Fibroblast of skin of back (primary cell): ENCODE results near the gene THRSP.

ENCODE experiments used
- DNase-seq: peaks from one replicate; pipeline ENCODE4 v3.0.0-alpha.2; 2013

THRSP gene

DNA sequence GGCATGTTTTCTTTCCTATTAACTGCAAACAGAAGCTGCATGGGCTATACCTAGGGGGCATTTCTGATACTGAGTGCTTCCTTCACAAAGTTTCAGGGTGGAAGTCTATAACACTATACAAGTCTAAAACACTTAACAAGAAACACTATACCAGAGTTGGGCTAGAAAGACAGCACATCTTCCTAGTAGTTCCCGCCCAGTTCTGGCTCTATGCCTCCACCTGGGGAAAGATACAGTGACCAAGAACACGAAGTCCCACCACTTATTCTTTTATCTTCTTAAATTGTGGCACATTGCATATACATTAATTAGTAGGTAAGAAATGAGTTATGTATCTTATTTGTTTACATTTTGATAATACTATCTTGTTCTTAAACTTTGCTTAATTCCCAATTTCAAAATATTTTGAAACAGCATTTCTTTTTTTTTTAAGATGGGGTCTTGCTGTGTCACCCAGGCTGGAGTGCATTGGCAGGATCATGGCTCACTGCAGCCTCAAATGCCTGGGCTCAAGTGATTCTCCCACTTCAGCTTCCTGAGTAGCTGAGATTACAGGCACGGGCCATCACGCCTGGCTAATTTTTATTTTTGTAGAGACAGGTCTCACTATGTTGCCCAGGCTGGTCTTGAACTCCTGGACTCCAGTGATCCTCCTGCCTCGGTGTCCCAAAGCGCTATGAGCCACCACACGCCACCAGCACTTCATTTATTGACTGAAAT, 34.2 kb downstream of the THRSP start:
- no peak for DNase-seq

DNA sequence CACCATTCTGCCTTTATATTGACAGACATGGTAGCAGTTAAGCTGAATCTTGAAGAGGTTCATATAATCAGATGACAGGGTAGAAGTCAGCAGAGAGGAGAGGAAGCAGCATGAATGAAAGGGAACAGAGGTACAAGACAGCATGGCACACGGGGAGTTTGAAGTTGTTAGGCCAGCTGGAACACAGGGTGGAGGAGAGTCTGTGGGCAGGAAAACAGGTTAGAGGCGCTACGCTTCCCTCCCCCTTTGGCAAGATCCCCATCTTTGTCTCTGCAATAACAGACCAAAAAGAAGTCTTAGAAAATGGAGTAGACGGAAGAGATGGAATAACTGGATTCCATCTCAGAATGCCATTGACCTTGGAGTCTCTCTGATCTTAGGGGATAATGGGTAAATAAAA, 36.0 kb downstream of the THRSP start:
- DNase-seq: no peak

DNA sequence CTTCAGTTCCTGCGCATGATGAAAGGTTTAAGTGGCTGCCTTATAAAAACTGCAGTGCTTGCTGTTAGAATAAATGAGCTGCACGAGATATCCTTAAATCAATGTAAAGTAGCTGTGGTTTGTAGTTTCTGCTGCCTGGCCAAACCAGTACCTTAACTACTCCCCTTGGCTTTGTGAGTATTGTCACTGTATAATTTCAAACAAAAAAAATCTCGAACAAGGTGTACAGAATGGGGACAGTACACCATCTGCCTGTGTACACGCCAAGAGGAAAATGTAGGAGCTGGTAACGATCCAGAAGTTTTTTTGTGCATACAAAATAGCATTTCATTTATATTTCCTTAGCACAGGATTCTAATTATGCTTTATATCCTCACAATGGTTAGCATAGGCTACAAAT, 36.6 kb downstream of the THRSP start:
- no peak for DNase-seq

DNA sequence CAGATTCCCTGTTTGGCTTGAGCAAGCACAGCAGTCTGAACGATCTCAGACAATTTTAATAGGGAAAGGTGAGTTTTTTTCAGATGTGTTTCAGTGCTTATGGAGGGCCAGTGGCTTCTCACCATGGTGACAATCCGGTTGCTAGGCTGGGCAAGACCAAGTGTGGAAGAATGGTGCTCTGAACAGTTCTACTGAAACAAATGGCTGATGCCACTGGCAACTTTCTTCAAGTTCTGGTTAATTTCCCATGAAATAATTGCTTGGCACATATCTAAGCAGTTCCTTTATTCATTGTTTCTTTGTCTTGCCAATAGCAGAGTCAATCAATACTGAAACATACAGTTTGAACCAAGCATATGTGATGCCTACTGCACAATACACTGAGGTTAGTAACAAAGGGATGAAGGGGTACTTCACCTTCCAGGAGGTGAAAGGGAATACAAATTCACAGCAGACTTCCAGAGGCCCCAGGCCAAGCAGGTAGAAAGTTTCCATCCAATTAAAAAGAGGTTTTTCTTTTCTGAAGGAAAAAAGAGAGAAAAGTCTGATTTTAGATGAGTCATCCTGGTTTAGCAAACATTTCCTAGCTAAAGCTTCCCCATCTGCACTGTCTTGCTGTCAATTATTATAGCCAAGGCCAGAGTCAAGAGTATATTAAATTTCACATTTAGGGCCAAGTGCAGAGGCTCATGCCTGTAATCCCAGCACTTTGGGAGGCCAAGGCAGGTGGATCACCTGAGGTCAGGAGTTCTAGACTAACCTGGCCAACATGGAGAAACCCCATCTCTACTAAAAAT, 37.2 kb downstream of the THRSP start:
- DNase-seq: no peak

DNA sequence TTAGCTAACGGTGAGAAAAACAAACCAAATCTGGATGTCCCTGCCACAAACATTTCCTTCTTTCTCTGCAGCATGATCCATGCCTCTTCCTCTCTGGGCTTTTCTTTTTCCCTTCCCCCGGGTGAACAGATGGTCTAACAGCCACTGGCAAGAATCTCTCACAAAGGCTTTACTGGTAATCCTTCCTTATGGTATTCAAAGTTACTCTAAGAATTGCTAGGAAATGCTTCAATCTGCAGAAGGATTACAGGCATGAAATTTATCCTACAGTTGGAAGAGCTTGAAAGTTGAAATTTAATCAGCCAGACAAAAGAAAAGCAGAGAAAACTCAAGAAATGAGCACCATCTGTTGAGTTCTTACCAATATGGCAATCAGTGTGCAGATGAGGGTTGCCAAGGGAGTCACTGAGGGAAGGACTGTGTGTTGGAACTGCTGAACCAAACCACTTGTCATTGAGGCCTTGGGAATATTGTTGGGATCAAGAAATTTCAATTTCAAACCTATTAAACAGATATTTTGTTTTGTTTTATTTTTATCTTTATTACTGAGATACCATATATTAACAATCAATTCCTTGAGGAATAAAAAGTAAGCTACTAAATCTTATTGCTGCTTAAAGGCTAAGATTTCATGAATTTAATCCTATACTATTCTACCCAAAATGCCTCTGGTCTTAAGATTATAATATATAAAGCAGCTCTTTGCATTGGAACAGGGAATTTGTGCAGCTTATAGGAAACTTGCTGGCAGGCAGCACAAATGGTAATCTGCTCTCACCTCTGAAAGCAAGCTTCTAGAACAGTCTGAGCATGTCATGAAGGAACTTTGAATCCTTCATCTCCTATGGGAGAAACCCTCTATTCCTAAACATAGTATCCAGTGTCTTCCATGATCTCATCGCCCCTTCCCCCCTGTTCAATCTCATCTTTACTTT, 45.7 kb downstream of the THRSP start:
- no peak for DNase-seq

DNA sequence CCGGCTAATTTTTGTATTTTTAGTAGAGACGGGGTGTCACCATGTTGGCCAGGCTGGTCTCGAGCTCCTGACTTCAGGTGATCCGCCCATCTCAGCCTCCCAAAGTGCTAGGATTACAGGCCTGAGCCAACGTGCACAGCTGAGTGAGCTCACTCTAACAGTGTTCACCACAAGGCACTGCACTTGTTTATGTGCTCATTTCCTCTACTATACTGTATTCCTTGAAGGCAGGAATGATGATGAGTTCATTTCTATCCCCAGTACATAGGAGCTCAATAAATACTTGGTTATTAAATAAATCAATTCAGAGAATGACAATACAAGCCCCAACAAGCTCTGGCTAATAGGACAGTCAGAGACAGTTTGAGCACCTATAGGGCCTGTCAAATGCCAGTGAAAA, 46.7 kb downstream of the THRSP start:
- no peak for DNase-seq

DNA sequence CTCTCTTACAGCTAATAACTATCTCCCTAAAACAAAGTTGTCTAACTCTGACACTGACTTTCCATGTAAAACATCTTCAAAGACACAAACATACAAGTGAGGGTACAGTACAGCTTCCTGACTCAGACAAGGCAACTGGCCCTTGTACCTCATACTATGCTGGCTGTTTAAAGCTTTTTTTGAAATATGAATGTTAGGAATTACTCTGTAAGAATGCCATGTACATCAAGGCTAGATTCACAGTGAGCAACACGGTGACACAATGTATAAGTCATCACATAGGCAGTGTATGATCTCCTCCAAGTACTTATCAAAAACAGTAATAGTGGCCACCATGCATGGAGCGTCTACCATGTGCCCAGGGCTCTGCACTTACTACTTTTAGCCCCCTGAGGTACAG, 47.2 kb downstream of the THRSP start:
- peak; percentile 16 for DNase-seq

DNA sequence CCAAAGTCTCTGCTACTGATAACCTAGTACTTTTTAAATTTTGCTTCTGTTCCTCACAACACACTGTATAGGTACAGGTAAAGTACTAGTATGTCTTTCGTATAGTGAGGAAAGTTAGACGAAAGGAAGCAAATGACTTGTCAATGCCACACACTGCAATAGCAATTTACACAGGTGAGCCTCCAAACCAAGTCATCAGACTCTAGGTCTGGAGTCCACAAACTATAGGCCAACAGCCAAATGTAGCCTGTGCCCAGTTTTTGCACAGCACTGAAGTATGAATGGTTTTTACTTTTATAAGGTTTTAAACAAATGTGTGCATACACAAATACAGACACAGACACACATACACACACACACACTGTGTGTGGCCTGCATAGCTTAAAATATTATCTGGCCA, 47.6 kb downstream of the THRSP start:
- DNase-seq: no peak

DNA sequence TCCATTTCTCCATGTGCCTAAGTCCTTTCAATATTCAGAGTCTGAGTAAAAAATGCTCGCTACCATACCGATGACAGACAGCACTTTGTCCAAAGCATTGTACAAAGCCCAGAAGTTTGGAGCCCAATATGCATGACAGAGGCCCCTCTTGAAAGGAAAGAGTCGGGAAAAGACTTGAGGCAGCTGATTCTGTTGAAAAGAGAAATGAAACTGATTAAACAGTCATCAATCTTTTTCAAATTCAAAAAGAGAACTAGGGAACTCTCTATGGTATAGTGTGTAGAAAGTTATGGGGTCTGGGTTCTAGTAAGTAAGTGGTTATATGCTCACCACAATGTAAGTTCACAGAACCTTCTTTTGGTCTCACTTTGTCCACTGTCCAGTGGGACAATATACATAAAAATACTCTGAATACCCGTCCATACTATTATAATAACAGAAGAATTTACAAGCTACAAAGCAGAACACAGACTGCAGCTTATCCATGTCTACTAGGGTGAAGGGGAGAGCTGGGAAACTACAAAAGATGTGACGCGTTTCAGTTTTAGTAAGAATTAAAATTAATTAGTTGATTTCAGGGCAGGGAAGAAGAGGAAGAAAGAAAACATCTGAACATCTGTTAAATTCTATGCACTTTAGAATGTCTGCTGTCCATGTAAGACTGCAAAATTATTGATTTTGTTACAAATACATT, 49.1 kb downstream of the THRSP start:
- DNase-seq: no peak
